SK-N-SH (cell line): ENCODE measurements around the gene TNFRSF18. TPM values are rescaled to one million over a fixed set of nuclear protein-coding genes. Genes with fewer than 3 reads are reported as not detected.

Experiments
- CTCF ChIA-PET: fragments of 300-600, 350-600 bp; formaldehyde crosslinking; extraction: SDS; loops from one replicate; lab custom pipeline; 2021; lab: Yijun Ruan, JAX
- POLR2A ChIA-PET: fragments of 350-600 bp; sonication (Branson Sonifier 250); formaldehyde crosslinking; extraction: SDS; loops from one replicate; lab custom pipeline; 2020; ENCODE audit warnings: antibody characterized with exemption, inconsistent platforms; lab: Yijun Ruan, JAX
- DNase-seq: peaks from one replicate; pipeline ENCODE4 v3.0.0; 2012
- H2AFZ ChIP-seq: fragments of 200-600 bp; sonication (generic); 2 replicates; pipeline ENCODE4 v1.8.1; 2016; ENCODE audit warnings: antibody characterized with exemption, mild to moderate bottlenecking, low read depth
- H3F3A ChIP-seq: fragments of 200-600 bp; sonication (generic); replicated peaks from 2 replicates; pipeline ENCODE3; 2016; ENCODE audit warnings: antibody characterized with exemption, mild to moderate bottlenecking; ENCODE audit not compliant: insufficient read depth
- H3K27ac ChIP-seq, 2 experiments: fragments of 200-500 bp in 1 of 2; fragments of 200-600 bp in 1 of 2; sonication (Bioruptor generic) in 1 of 2; sonication (generic), shearing (Covaris generic) in 1 of 2; 2 replicates each; pipeline versions ENCODE4 v1.5.1 to v1.6.1; 2014 to 2016; ENCODE audit warnings: low read depth in 2 of 2, inconsistent platforms in 1 of 2, low read length in 1 of 2, mild to moderate bottlenecking in 1 of 2, mixed read lengths in 1 of 2
- H3K27me3 ChIP-seq: fragments of 200-600 bp; sonication (generic), shearing (Covaris generic); 2 replicates; pipeline ENCODE4 v1.6.1; 2016; ENCODE audit warnings: mixed run types; ENCODE audit not compliant: insufficient read depth
- H3K36me3 ChIP-seq, 2 experiments: fragments of 200-500 bp in 1 of 2; fragments of 200-600 bp in 1 of 2; sonication (Bioruptor generic) in 1 of 2; sonication (generic) in 1 of 2; replicated peaks in 1 of 2; 2 replicates each; pipeline versions ENCODE3 to v1.5.1; 2014 to 2016; ENCODE audit warnings: low read length in 1 of 2, mild to moderate bottlenecking in 1 of 2; ENCODE audit not compliant: insufficient read depth in 2 of 2, control insufficient read depth in 1 of 2
- H3K4me1 ChIP-seq, 2 experiments: fragments of 200-500 bp in 1 of 2; fragments of 200-600 bp in 1 of 2; sonication (Bioruptor generic) in 1 of 2; sonication (generic), shearing (Covaris generic) in 1 of 2; 2 replicates each; pipeline versions ENCODE4 v1.5.1 to v1.6.1; 2014 to 2016; ENCODE audit warnings: low read depth in 1 of 2, low read length in 1 of 2, mixed run types in 1 of 2; ENCODE audit not compliant: insufficient read depth in 2 of 2, control insufficient read depth in 1 of 2
- H3K4me2 ChIP-seq: fragments of 200-600 bp; sonication (generic), shearing (Covaris generic); 2 replicates; pipeline ENCODE4 v1.6.1; 2017; ENCODE audit warnings: mixed run types
- H3K4me3 ChIP-seq, 2 experiments: fragments of 200-500 bp in 1 of 2; fragments of 200-600 bp in 1 of 2; sonication (Bioruptor generic) in 1 of 2; sonication (generic), shearing (Covaris generic) in 1 of 2; 2 replicates each; pipeline versions ENCODE4 v1.5.1 to v1.8.1; 2014 to 2016; ENCODE audit warnings: low read depth in 2 of 2, inconsistent platforms in 1 of 2, low read length in 1 of 2, mild to moderate bottlenecking in 1 of 2, mixed read lengths in 1 of 2, moderate library complexity in 1 of 2
- H3K79me2 ChIP-seq: fragments of 200-600 bp; sonication (generic); 2 replicates; pipeline ENCODE4 v1.8.1; 2017; ENCODE audit warnings: mild to moderate bottlenecking; ENCODE audit not compliant: insufficient read depth
- H3K9ac ChIP-seq: fragments of 200-600 bp; sonication (generic); 2 replicates; pipeline ENCODE4 v1.6.1; 2017; ENCODE audit warnings: mixed run types
- H3K9me2 ChIP-seq: fragments of 200-600 bp; sonication (generic); 2 replicates; pipeline ENCODE4 v1.6.1; 2017; ENCODE audit warnings: mixed run types
- H3K9me3 ChIP-seq: fragments of 200-600 bp; sonication (generic); 2 replicates; pipeline ENCODE4 v1.6.1; 2017; ENCODE audit warnings: mixed run types, mild to moderate bottlenecking, moderate library complexity
- H4K20me1 ChIP-seq: fragments of 200-600 bp; sonication (generic); 2 replicates; pipeline ENCODE4 v1.6.1; 2017; ENCODE audit warnings: mild to moderate bottlenecking, mixed run types; ENCODE audit not compliant: insufficient read depth
- CTCF ChIP-seq: fragments of 200-600 bp; sonication (generic); IDR thresholded peaks from 2 replicates; pipeline ENCODE4 v1.6.1; 2017; ENCODE audit warnings: antibody characterized with exemption, mild to moderate bottlenecking, moderate library complexity
- FOSL2 ChIP-seq: IDR thresholded peaks from 2 replicates; pipeline ENCODE4 v1.4.0; 2012; ENCODE audit warnings: low read depth, mild to moderate bottlenecking, moderate library complexity, borderline replicate concordance
- FOXM1 ChIP-seq: IDR thresholded peaks from 2 replicates; pipeline ENCODE4 v1.4.0; 2012; ENCODE audit warnings: low read depth, mild to moderate bottlenecking
- GABPA ChIP-seq: IDR thresholded peaks from 2 replicates; pipeline ENCODE4 v1.4.0; 2012; ENCODE audit warnings: low read depth, mild to moderate bottlenecking
- GATA2 ChIP-seq: sonication (generic); formaldehyde crosslinking; IDR thresholded peaks from 2 replicates; pipeline ENCODE4 v1.5.0; 2020; ENCODE audit warnings: mild to moderate bottlenecking, missing genetic modification reagents
- JUND ChIP-seq: IDR thresholded peaks from 2 replicates; pipeline ENCODE4 v1.4.0; 2012
- MEF2A ChIP-seq: IDR thresholded peaks from 2 replicates; pipeline ENCODE4 v1.4.0; 2012; ENCODE audit warnings: low read depth, borderline replicate concordance
- MXI1 ChIP-seq: IDR thresholded peaks from 2 replicates; pipeline ENCODE4 v1.6.1; 2012; ENCODE audit warnings: mild to moderate bottlenecking, low read depth, low read length, improper control_type of control experiment
- NRF1 ChIP-seq: IDR thresholded peaks from 2 replicates; pipeline ENCODE4 v1.6.1; 2012; ENCODE audit warnings: low read depth, mild to moderate bottlenecking, low read length
- PBX3 ChIP-seq: IDR thresholded peaks from 2 replicates; pipeline ENCODE4; 2012
- RCOR1 ChIP-seq: fragments of 150-350 bp; IDR thresholded peaks from 2 replicates; pipeline ENCODE4 v1.6.1; 2017; ENCODE audit warnings: antibody characterized with exemption, low read length
- RFX5 ChIP-seq: IDR thresholded peaks from 2 replicates; pipeline ENCODE4 v1.6.1; 2012; ENCODE audit warnings: mild to moderate bottlenecking, improper control_type of control experiment, low read length
- RXRA ChIP-seq: IDR thresholded peaks from 2 replicates; pipeline ENCODE4 v1.4.0; 2012; ENCODE audit warnings: low read depth, mild to moderate bottlenecking, borderline replicate concordance
- SMC3 ChIP-seq: IDR thresholded peaks from 2 replicates; pipeline ENCODE4 v1.6.1; 2012; ENCODE audit warnings: low read depth, low read length, improper control_type of control experiment
- TAF1 ChIP-seq: IDR thresholded peaks from 2 replicates; pipeline ENCODE4 v1.6.1; 2012; ENCODE audit warnings: low read depth, mild to moderate bottlenecking, low read length, moderate library complexity, borderline replicate concordance
- USF2 ChIP-seq: fragments of 150-350 bp; IDR thresholded peaks from 2 replicates; pipeline ENCODE4 v1.6.1; 2017; ENCODE audit warnings: antibody characterized with exemption, low read length, low read depth, borderline replicate concordance
- ZBTB33 ChIP-seq: IDR thresholded peaks from 2 replicates; pipeline ENCODE4 v1.4.0; 2012; ENCODE audit warnings: low read depth, borderline replicate concordance
- WGBS: methylation state at CpG from one replicate; pipeline ENCODE4 v1.1.6; 2017; ENCODE audit warnings: low lambda C conversion rate; 5-methylcytosine and 5-hydroxymethylcytosine counted together
- polyA plus RNA-seq, 3 experiments: library from polyadenylated mRNA; depleted of rRNA; stranded (reverse); fragments of >200 nt; gene quantifications; 2 replicates each; pipeline ENCODE4 v1.2.3, GENCODE V29; 2012

Gene TNFRSF18
- polyA plus RNA-seq, 1 of the 3 experiments (the other 2 are of a cell fraction), result 0.05 TPM

GRCh38 chr1:1199141-1199960 lies 7.0 kb downstream of the TNFRSF18 start:
- H3K4me3 ChIP-seq, result no peak overlapping the region
- peaks cover 0 to 3% of the 10 kb centered on the region in 2 experiments; a peak in 1 of 4 replicates for H3K4me1 ChIP-seq
- DNase-seq, result peak; percentile 39
- POLR2A ChIA-PET, result no interaction called here
- CTCF ChIA-PET, result interaction anchor here (1.0 to 2.2 kb wide), 2 partner anchors 77 to 92 kb away, joined by 3 to 5 read pairs; no protein-coding TSS in a partner anchor
- H3K9me2 ChIP-seq, result no peaks in the 10 kb centered on the region
- no peak overlapping the region for H3K4me2 ChIP-seq
- no peaks in the 10 kb centered on the region for H3K27me3 ChIP-seq
- no peak overlapping the region for H3K27ac ChIP-seq
- WGBS, result 69% methylated on average over 10 of the region's 22 CpGs
- H3K36me3 ChIP-seq, result no peaks in the 10 kb centered on the region
- TF ChIP-seq SMC3 (no peak), MEF2A (no peak), TAF1 (no peak), RFX5 (no peak), RCOR1 (no peak), ZBTB33 (no peak), CTCF (no peak), RXRA (no peak), JUND (no peak), FOXM1 (no peak), NRF1 (no peak), MXI1 (no peak), GATA2 (CRISPR knock-in tag) (no peak), PBX3 (no peak), FOSL2 (no peak), USF2 (no peak), GABPA (no peak)
- no peak overlapping the region for H2AFZ ChIP-seq
- H4K20me1 ChIP-seq, result no peaks in the 10 kb centered on the region
- H3F3A ChIP-seq, result no peaks in the 10 kb centered on the region
- no peaks in the 10 kb centered on the region for H3K9me3 ChIP-seq
- no peaks in the 10 kb centered on the region for H3K79me2 ChIP-seq
- no peak overlapping the region for H3K9ac ChIP-seq
